ENCODE results near the gene VIPR2. TPM values are rescaled to one million over a fixed set of nuclear protein-coding genes. Genes with fewer than 3 reads are reported as not detected.

The VIPR2 gene
- total RNA-seq, 4 donors from 2014 or later: 0.53 to 2.5 (median 1.8) TPM

DNA sequence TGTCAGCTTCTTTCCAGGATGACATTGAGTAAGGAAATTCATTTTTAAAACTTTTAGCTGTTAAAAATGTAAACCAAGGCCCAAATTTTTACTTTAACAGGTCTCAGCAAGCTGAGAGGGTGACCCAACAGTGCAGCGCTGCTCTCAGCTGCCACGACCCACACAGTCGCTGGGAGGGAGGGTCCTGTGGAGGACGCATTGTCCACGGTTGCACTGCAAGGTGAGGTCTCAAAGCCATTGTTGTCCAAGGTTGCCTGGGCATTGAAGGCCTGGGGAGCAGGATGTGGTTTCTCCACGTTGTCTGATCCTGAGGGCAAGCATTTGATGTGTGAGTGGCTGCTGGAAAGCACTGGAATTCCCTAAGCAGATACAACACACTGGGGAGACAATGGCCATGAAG, 15.1 kb upstream of the VIPR2 start:
- Histone ChIP-seq H3K4me1 (no peaks in the 10 kb centered on the region), H3K27me3 (no peaks in the 10 kb centered on the region), H3K36me3 (no peaks in the 10 kb centered on the region), H3K27ac (no peak overlapping the region), H3K9me3 (no peaks in the 10 kb centered on the region), H3K4me3 (no peak overlapping the region)
- no peak for TF ChIP-seq POLR2A (IDR thresholded peaks at IDR 0.05)
- TF ChIP-seq, protein P1, sequence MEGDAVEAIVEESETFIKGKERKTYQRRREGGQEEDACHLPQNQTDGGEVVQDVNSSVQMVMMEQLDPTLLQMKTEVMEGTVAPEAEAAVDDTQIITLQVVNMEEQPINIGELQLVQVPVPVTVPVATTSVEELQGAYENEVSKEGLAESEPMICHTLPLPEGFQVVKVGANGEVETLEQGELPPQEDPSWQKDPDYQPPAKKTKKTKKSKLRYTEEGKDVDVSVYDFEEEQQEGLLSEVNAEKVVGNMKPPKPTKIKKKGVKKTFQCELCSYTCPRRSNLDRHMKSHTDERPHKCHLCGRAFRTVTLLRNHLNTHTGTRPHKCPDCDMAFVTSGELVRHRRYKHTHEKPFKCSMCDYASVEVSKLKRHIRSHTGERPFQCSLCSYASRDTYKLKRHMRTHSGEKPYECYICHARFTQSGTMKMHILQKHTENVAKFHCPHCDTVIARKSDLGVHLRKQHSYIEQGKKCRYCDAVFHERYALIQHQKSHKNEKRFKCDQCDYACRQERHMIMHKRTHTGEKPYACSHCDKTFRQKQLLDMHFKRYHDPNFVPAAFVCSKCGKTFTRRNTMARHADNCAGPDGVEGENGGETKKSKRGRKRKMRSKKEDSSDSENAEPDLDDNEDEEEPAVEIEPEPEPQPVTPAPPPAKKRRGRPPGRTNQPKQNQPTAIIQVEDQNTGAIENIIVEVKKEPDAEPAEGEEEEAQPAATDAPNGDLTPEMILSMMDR (IDR thresholded peaks at IDR 0.05): no peak
- no peak for DNase-seq

DNA sequence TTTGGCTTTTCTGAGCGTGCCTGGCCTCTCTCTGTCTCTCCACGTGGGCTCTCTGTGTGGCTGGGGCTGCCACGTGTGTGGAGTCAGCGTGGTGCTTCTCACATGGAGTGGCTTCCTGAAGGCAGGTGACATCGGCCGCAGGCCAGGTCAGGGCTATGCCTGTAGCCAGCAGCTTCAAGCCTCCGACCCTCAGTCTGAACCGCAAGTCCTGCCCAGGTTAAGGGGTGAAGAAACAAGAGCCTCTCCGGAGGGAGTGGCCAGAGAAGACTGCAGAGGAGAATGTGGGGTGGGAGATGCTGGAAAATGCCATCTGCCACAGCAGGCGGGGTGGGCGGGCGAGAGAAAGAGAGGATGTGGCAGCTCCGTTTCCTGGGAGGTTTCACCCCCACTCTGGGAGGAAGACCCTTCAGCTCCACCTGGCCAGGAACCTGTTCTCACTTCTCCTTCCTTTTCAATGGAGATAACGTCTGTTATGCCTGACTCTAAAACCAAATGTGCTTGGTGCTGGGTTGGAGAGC, 14.3 kb upstream of the VIPR2 start:
- H3K4me3 ChIP-seq: no peak overlapping the region
- H3K4me1 ChIP-seq: no peaks in the 10 kb centered on the region
- DNase-seq: no peak
- H3K9me3 ChIP-seq: no peaks in the 10 kb centered on the region
- H3K36me3 ChIP-seq: no peaks in the 10 kb centered on the region
- no peak for TF ChIP-seq POLR2A (IDR thresholded peaks at IDR 0.05)
- TF ChIP-seq, protein P1 (IDR thresholded peaks at IDR 0.05): no peak
- no peak overlapping the region for H3K27ac ChIP-seq
- no peaks in the 10 kb centered on the region for H3K27me3 ChIP-seq

DNA sequence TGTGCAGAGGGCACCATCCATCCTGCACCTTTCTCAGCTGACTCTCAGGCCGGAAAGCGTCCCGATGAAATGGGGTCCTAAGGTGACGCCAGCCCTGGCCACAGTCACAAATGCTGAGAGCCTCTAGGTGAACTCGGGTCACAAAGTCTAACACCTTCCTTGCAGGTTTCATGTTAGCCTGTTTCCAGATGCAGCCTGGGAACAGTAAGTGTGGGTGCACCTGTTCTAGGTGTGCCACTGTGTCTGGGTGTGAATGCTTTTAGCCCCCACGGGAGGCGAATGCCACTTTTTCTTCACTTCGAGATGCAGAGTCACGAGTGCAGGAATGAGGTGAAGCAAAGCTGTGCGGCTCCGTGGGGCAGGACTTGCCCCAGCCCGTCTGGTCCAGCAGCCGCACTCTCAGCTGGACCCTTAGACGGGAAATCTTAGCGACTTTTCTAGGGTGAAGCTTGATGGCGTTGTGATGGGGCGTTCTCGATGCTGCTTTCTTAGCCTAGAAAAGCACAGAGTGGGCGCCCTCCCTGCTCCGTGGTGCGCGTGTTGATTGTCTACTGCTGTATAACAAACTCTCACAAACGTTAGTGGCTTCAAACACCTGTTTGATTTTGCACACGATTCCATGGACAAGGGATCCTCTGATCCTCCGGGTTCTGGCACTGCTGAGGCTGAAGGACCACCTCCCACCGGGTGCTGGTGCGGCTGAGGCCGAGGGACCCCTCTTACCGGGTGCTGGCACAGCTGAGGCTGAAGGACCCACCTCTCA, 13.6 kb upstream of the VIPR2 start:
- H3K4me3 ChIP-seq: no peak overlapping the region
- H3K9me3 ChIP-seq: no peaks in the 10 kb centered on the region
- TF ChIP-seq, protein P1 (IDR thresholded peaks at IDR 0.05): no peak
- no peak for TF ChIP-seq POLR2A (IDR thresholded peaks at IDR 0.05)
- H3K4me1 ChIP-seq: no peaks in the 10 kb centered on the region
- no peak overlapping the region for H3K27ac ChIP-seq
- DNase-seq: no peak
- no peaks in the 10 kb centered on the region for H3K27me3 ChIP-seq
- H3K36me3 ChIP-seq: no peaks in the 10 kb centered on the region

DNA sequence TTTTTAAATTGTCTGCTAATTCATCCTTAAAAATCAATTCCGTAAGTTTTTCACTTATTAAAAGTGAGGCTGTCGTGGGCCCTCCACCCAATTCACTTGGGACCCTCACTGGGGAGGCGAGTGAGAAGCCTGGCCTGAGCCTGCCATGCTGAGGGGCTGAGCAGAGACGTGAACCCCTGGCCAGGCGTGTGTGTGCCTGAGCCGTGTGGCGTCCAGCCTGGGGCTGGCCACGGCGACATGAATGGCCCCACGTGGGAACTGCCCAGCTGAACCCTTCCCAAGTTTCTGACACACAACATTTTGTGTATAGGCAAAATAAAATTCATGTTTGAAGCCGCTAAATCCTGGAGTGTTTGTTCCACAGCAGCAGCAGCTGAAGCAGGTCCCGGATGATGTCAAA, 13.0 kb upstream of the VIPR2 start:
- Histone ChIP-seq H3K9me3 (no peaks in the 10 kb centered on the region), H3K4me1 (no peaks in the 10 kb centered on the region), H3K36me3 (no peaks in the 10 kb centered on the region), H3K4me3 (no peak overlapping the region), H3K27ac (no peak overlapping the region), H3K27me3 (no peaks in the 10 kb centered on the region)
- DNase-seq: no peak
- TF ChIP-seq POLR2A (IDR thresholded peaks at IDR 0.05): no peak
- TF ChIP-seq, protein P1 (IDR thresholded peaks at IDR 0.05): no peak

DNA sequence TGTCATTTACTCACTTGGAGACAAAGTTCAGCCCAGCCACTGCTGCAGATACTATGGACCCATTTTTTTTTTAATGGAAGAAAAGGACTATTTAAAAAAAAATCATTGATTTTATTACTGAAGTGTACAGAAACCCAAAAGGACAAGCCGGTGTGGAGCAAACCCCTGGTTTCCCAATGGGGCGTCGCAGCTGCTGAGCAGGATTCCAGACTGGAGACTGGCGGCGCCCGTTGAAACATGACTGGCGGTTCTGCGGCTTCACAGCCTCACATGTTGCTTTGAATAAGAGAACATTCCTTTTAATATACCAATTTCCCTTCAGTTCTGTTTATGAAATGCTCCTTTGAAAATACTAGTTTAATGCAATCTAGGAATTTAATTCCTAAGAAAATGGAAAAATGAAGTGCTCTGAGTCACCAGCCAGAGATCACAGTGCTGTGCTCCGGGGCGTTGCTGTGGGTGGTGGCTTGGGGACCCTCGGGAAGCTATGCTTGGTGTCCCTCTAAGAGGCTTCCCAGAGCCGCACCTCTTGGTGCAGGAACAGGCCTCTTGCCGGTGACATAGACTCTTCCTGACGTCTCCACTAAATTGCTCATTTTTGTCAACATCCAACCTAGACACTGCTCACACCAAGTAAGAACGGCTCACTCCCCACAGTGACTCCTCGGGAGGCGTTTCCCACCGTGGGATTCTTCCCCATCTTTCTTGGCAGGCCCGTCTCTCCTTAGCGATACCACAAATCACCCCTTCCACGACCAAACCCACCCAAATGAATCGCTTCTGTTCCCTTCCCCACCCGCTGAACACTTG, 12.0 kb upstream of the VIPR2 start:
- H3K27ac ChIP-seq: no peak overlapping the region

More for the DNA sequence above, 12.0 kb upstream of the VIPR2 start:
- H3K27me3 ChIP-seq: no peaks in the 10 kb centered on the region
- no peak for DNase-seq
- no peaks in the 10 kb centered on the region for H3K36me3 ChIP-seq
- no peaks in the 10 kb centered on the region for H3K9me3 ChIP-seq
- no peak overlapping the region for H3K4me3 ChIP-seq
- no peaks in the 10 kb centered on the region for H3K4me1 ChIP-seq
- TF ChIP-seq, protein P1 (IDR thresholded peaks at IDR 0.05): no peak
- no peak for TF ChIP-seq POLR2A (IDR thresholded peaks at IDR 0.05)
